DMS 273 treated with DMSO at 0.1 percent for 48 hours (cell line): ENCODE data around the gene C4orf50.

Source experiments
- DNase-seq: peaks from one replicate; lab custom pipeline; 2025; lab: John Stamatoyannopoulos, UW

C4orf50 gene

GRCh38 chr4:5992828-5993321 is 25.4 kb downstream of the C4orf50 start:
- no peak for DNase-seq

- DNase-seq, result no peak
These were observed 25.9 kb downstream of the C4orf50 start for GRCh38 chr4:5992171-5992827.

GRCh38 chr4:5991405-5991804 is 26.8 kb downstream of the C4orf50 start:
- no peak for DNase-seq

- DNase-seq, result no peak
These were observed 27.6 kb downstream of the C4orf50 start for GRCh38 chr4:5990446-5991160.

GRCh38 chr4:5989236-5990225 is 28.7 kb downstream of the C4orf50 start:
- no peak for DNase-seq

- DNase-seq, result no peak
These were observed 30.0 kb downstream of the C4orf50 start for GRCh38 chr4:5988086-5988845.

- DNase-seq, result no peak
These were observed 33.4 kb downstream of the C4orf50 start for GRCh38 chr4:5984843-5985242.

GRCh38 chr4:5982156-5982973 is 35.9 kb downstream of the C4orf50 start:
- no peak for DNase-seq

- DNase-seq, result no peak
These were observed 37.6 kb downstream of the C4orf50 start for GRCh38 chr4:5980436-5981155.

GRCh38 chr4:5979981-5980380 is 38.2 kb downstream of the C4orf50 start:
- no peak for DNase-seq

GRCh38 chr4:5976921-5977320 is 41.3 kb downstream of the C4orf50 start:
- no peak for DNase-seq

GRCh38 chr4:5976431-5976830 is 41.8 kb downstream of the C4orf50 start:
- DNase-seq, result no peak

GRCh38 chr4:5974321-5974720 is 43.9 kb downstream of the C4orf50 start:
- DNase-seq, result no peak

- DNase-seq, result no peak
These were observed 44.6 kb downstream of the C4orf50 start for GRCh38 chr4:5973486-5974220.

- no peak for DNase-seq
These were observed 45.2 kb downstream of the C4orf50 start for GRCh38 chr4:5973033-5973432.

GRCh38 chr4:5972571-5972970 is 45.7 kb downstream of the C4orf50 start:
- no peak for DNase-seq

GRCh38 chr4:5971078-5971450 is 47.2 kb downstream of the C4orf50 start:
- no peak for DNase-seq

- DNase-seq, result no peak
These were observed 47.7 kb downstream of the C4orf50 start for GRCh38 chr4:5970381-5971077.

- no peak for DNase-seq
These were observed 48.5 kb downstream of the C4orf50 start for GRCh38 chr4:5969777-5970176.
